H9 (cell line): ENCODE results near the gene NKPD1. TPM values are rescaled to one million over a fixed set of nuclear protein-coding genes. Genes with fewer than 3 reads are reported as not detected.

ENCODE experiments used
- DNase-seq: peaks from one replicate; pipeline ENCODE4 v3.0.0-alpha.2; 2017
- H2AFZ ChIP-seq: one replicate; pipeline ENCODE4 v1.6.1; 2013; ENCODE audit warnings: mild to moderate bottlenecking, low read length, control low read depth, moderate library complexity
- H2AK5ac ChIP-seq: 2 replicates; pipeline ENCODE4 v1.6.1; 2013; ENCODE audit warnings: low read length, control low read depth, mixed read lengths; ENCODE audit not compliant: insufficient read length
- H2BK120ac ChIP-seq: one replicate; pipeline ENCODE4 v1.6.1; 2013; ENCODE audit warnings: low read depth, mild to moderate bottlenecking, low read length, control low read depth, inconsistent platforms; ENCODE audit not compliant: poor library complexity, severe bottlenecking
- H2BK12ac ChIP-seq: 2 replicates; pipeline ENCODE4 v1.6.1; 2013; ENCODE audit warnings: low read length, control low read depth, mixed read lengths, low read depth; ENCODE audit not compliant: insufficient read length
- H2BK15ac ChIP-seq: 2 replicates; pipeline ENCODE4 v1.6.1; 2013; ENCODE audit warnings: low read depth, low read length, control low read depth
- H2BK20ac ChIP-seq: one replicate; pipeline ENCODE4 v1.6.1; 2013; ENCODE audit warnings: low read depth, mild to moderate bottlenecking, low read length, control low read depth, inconsistent platforms; ENCODE audit not compliant: poor library complexity, severe bottlenecking
- H2BK5ac ChIP-seq: 2 replicates; pipeline ENCODE4 v1.6.1; 2013; ENCODE audit warnings: low read length, control low read depth, mixed read lengths; ENCODE audit not compliant: insufficient read length
- H3K14ac ChIP-seq: 2 replicates; pipeline ENCODE4 v1.6.1; 2013; ENCODE audit warnings: low read length, control low read depth; ENCODE audit not compliant: insufficient read depth
- H3K18ac ChIP-seq: 2 replicates; pipeline ENCODE4 v1.6.1; 2013; ENCODE audit warnings: low read depth, mild to moderate bottlenecking, mixed read lengths, low read length, control low read depth; ENCODE audit not compliant: insufficient read length
- H3K23ac ChIP-seq: 2 replicates; pipeline ENCODE4 v1.6.1; 2013; ENCODE audit warnings: low read length, control low read depth, mixed read lengths, low read depth; ENCODE audit not compliant: insufficient read length
- H3K23me2 ChIP-seq: 2 replicates; pipeline ENCODE4 v1.6.1; 2013; ENCODE audit warnings: low read depth, mild to moderate bottlenecking, mixed read lengths, low read length, control low read depth; ENCODE audit not compliant: insufficient read length, poor library complexity, severe bottlenecking
- H3K27ac ChIP-seq: 2 replicates; pipeline ENCODE4 v1.5.1; 2013; ENCODE audit warnings: low read length, control low read depth, mixed read lengths, low read depth; ENCODE audit not compliant: insufficient read length
- H3K27me3 ChIP-seq: 2 replicates; pipeline ENCODE4 v1.6.1; 2013; ENCODE audit warnings: low read length, control low read depth, inconsistent platforms; ENCODE audit not compliant: insufficient read depth
- H3K4ac ChIP-seq: 2 replicates; pipeline ENCODE4 v1.6.1; 2013; ENCODE audit warnings: low read depth, mild to moderate bottlenecking, control low read depth, inconsistent platforms, low read length, moderate library complexity
- H3K4me1 ChIP-seq: 2 replicates; pipeline ENCODE4 v1.6.1; 2013; ENCODE audit warnings: low read length, control low read depth, inconsistent platforms; ENCODE audit not compliant: insufficient read depth
- H3K4me2 ChIP-seq: 2 replicates; pipeline ENCODE4 v1.6.1; 2013; ENCODE audit warnings: low read length, control low read depth, mixed read lengths; ENCODE audit not compliant: insufficient read length, insufficient read depth
- H3K56ac ChIP-seq: 2 replicates; pipeline ENCODE4 v1.6.1; 2013; ENCODE audit warnings: low read depth, mild to moderate bottlenecking, mixed read lengths, low read length, control low read depth; ENCODE audit not compliant: insufficient read length
- H3K79me1 ChIP-seq: 2 replicates; pipeline ENCODE4 v1.6.1; 2013; ENCODE audit warnings: low read depth, mild to moderate bottlenecking, moderate library complexity, low read length, control low read depth, inconsistent platforms; ENCODE audit not compliant: insufficient read depth, poor library complexity, severe bottlenecking
- H3K79me2 ChIP-seq: 2 replicates; pipeline ENCODE4 v1.6.1; 2013; ENCODE audit warnings: low read length, control low read depth, inconsistent platforms; ENCODE audit not compliant: insufficient read depth
- H3K9ac ChIP-seq: 2 replicates; pipeline ENCODE4 v1.6.1; 2013; ENCODE audit warnings: low read length, control low read depth, mixed read lengths; ENCODE audit not compliant: insufficient read length; ENCODE audit errors: extremely low read depth
- H3K9me3 ChIP-seq: one replicate; pipeline ENCODE4 v1.6.1; 2013; ENCODE audit warnings: low read depth, low read length, inconsistent platforms; ENCODE audit not compliant: control insufficient read depth
- H3T11ph ChIP-seq: one replicate; pipeline ENCODE4 v1.6.1; 2013; ENCODE audit warnings: mild to moderate bottlenecking, low read length, control low read depth, inconsistent platforms
- H4K20me1 ChIP-seq: one replicate; pipeline ENCODE4 v1.6.1; 2013; ENCODE audit not compliant: control insufficient read depth, insufficient read length, insufficient read depth
- H4K5ac ChIP-seq: 2 replicates; pipeline ENCODE4 v1.6.1; 2013; ENCODE audit warnings: low read depth, mild to moderate bottlenecking, mixed read lengths, low read length, control low read depth; ENCODE audit not compliant: insufficient read length
- H4K8ac ChIP-seq: replicated peaks from 2 replicates; pipeline ENCODE4 v1.6.1; 2013; ENCODE audit warnings: low read length, control low read depth, mixed read lengths, low read depth; ENCODE audit not compliant: insufficient read length
- H4K91ac ChIP-seq: 2 replicates; pipeline ENCODE4 v1.6.1; 2013; ENCODE audit warnings: low read depth, mild to moderate bottlenecking, moderate library complexity, mixed read lengths, low read length, control low read depth; ENCODE audit not compliant: insufficient read length
- H3K27ac Mint-ChIP-seq, 3 experiments: 2 replicates in 2 of 3; 3 replicates in 1 of 3; pipeline ENCODE4 v1.8.0; 2020 to 2021; ENCODE audit warnings: mixed read lengths in 3 of 3, mild to moderate bottlenecking in 1 of 3, moderate library complexity in 1 of 3
- H3K27me3 Mint-ChIP-seq: 2 replicates; pipeline ENCODE4 v1.8.0; 2021; ENCODE audit warnings: low read depth, mild to moderate bottlenecking, moderate library complexity, mixed read lengths
- H3K36me3 Mint-ChIP-seq, 3 experiments: 2 replicates in 2 of 3; 3 replicates in 1 of 3; pipeline ENCODE4 v1.8.0; 2020 to 2021; ENCODE audit warnings: low read depth in 3 of 3, mixed read lengths in 3 of 3; ENCODE audit not compliant: insufficient read depth in 1 of 3
- H3K4me1 Mint-ChIP-seq, 2 experiments: 2 replicates each; pipeline ENCODE4 v1.8.0; 2020; ENCODE audit warnings: mixed read lengths in 2 of 2
- H3K4me3 Mint-ChIP-seq, 2 experiments: 2 replicates in 1 of 2; 3 replicates in 1 of 2; pipeline ENCODE4 v1.8.0; 2020 to 2021; ENCODE audit warnings: mild to moderate bottlenecking in 2 of 2, mixed read lengths in 2 of 2, moderate library complexity in 1 of 2
- H3K9me3 Mint-ChIP-seq, 2 experiments: 2 replicates in 1 of 2; 3 replicates in 1 of 2; pipeline ENCODE4 v1.8.0; 2020; ENCODE audit warnings: mild to moderate bottlenecking in 2 of 2, mixed read lengths in 2 of 2, moderate library complexity in 1 of 2
- CTCF ChIP-seq: fragments of 200-600 bp; sonication (generic); conservative IDR thresholded peaks from 3 replicates; pipeline ENCODE4 v1.8.0; 2021; ENCODE audit warnings: antibody characterized with exemption, mild to moderate bottlenecking
- WGBS: extraction: QIAGEN DNeasy Blood & Tissue Kit; methylation state at CpG from one replicate; pipeline ENCODE4 v1.1.7; 2013; ENCODE audit warnings: missing lambda C conversion rate, low lambda C conversion rate, mixed read lengths; ENCODE audit not compliant: insufficient read length; ENCODE audit errors: extremely low coverage; 5-methylcytosine and 5-hydroxymethylcytosine counted together
- total RNA-seq: library from RNA; stranded (reverse); gene quantifications from 2 replicates; pipeline ENCODE4 v1.2.1, GENCODE V29; 2021

The NKPD1 gene
- total RNA-seq, 1 experiment from 2014 or later: 0.17 TPM

DNA sequence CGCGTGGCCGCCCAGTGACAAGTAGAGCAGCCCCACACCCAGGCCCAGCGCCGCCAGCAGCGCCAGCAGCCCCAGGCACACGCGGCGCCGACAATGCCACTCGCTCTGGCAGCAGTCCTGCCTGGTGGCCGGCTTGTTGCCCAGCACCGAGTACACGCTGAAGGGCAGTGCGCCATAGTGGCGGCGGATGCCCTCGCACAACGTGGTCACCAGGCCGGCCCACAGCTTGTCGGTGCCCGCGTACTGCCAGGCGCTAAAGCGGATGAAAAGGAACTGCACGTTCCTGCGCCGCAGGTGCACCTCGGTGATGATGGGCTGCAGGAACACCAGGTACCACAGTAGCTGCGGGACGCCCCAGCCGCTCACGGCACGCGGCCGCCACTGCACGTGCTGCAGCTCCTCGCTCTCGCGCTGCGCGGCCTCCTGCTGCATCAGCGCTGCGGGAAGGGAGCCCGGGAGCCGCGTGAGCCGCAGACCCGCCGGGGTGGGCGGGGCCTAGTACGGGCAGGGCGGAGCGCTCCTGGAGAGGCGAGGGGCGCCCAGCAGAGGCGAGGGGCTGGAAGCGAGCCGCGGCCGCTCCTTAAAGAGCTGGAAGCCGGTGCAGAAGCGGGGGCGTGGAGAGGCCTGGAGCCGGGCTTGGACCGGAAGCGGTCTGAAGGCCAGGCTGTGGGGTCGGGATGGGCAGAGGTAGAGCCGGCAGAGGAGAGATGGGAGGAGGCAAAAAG is 7.3 kb downstream of the NKPD1 start:
- Histone ChIP-seq H3K4me1 (no peaks in the 10 kb centered on the region), H2AFZ (no peak overlapping the region), H3K9ac (no peak overlapping the region), H2BK12ac (no peak overlapping the region), H3K23ac (no peak overlapping the region), H3K79me2 (no peaks in the 10 kb centered on the region), H2BK5ac (no peak overlapping the region), H2BK15ac (no peak overlapping the region), H3K27me3 (peaks cover 7% of the 10 kb centered on the region; the same call in 1 of the 2 replicates), H3K79me1 (no peaks in the 10 kb centered on the region), H4K20me1 (no peaks in the 10 kb centered on the region), H3T11ph (no peak overlapping the region), H2AK5ac (no peak overlapping the region), H2BK20ac (no peak overlapping the region), H3K18ac (peak overlapping the region; percentile 12), H3K27ac (no peak overlapping the region), H4K91ac (no peak overlapping the region), H3K4ac (no peak overlapping the region), H3K23me2 (no peaks in the 10 kb centered on the region), H4K5ac (no peak overlapping the region), H3K4me2 (peak overlapping the region; percentile 27), H3K56ac (no peak overlapping the region), H4K8ac (no peak overlapping the region), H3K9me3 (no peaks in the 10 kb centered on the region), H2BK120ac (no peak overlapping the region), H3K14ac (no peak overlapping the region)
- Mint-ChIP-seq H3K4me3 (peak overlapping the region; percentile 52 to 76), H3K27ac (no peak overlapping the region), H3K36me3 (0 out of 7 replicates have a peak, but pooled peaks cover 0 to 2% (median 0%) of the 10 kb centered on the region in 3 experiments), H3K4me1 (peaks cover 13 to 30% of the 10 kb centered on the region in 2 experiments), H3K9me3 (no peaks in the 10 kb centered on the region; a peak in 1 of 5 replicates), H3K27me3 (peaks cover 70% of the 10 kb centered on the region)
- no peak for TF ChIP-seq CTCF
- WGBS: no CpG with 5 or more reads among the region's 69 CpGs
- peak; percentile 72 for DNase-seq
